IPS-11a (cell line): ENCODE data around the gene LPCAT1.

Source experiments
- H3K4me3 ChIP-seq: one replicate; pipeline ENCODE4 v1.5.1; 2013; ENCODE audit warnings: low read depth, low read length, control low read depth

The LPCAT1 gene

DNA sequence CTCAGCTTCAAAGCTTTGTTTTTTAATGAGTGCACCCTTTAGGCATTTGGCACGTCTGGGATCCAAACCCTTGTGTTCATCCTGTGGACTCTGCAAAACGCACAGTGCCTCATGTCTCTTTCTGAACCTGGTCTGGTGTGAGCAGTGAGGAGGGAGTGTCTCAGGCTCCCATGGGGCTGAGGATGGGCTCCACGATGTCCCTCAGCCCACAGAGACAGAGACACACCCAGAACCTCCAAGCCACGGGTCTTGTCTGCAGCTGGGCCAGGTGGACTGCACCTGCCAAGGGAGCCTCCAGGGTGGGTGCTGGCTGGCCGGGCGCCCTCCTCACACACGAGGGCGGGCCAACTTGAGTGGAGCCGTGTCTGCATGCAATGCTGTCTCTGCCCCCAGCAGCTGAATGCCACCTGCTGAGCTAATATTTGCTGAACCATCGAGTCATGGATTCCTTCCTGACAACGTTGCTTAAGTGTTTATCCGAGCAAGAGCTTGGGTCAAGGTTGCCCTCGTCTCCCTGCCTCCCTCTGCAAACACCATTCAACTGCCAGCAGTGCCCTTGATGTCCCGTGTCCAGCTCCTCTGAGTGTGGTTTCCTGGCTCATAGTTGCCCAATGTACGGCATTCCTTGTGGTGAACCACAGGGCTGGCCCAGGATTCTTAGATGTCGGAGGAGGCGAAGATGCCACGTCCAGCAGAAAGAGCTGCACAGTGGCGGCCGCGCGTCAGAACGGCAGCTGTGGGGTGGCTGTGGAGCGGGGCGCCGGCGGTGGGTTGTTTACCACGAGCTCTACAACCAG is 31.4 kb upstream of the LPCAT1 start:
- no peak overlapping the region for H3K4me3 ChIP-seq

DNA sequence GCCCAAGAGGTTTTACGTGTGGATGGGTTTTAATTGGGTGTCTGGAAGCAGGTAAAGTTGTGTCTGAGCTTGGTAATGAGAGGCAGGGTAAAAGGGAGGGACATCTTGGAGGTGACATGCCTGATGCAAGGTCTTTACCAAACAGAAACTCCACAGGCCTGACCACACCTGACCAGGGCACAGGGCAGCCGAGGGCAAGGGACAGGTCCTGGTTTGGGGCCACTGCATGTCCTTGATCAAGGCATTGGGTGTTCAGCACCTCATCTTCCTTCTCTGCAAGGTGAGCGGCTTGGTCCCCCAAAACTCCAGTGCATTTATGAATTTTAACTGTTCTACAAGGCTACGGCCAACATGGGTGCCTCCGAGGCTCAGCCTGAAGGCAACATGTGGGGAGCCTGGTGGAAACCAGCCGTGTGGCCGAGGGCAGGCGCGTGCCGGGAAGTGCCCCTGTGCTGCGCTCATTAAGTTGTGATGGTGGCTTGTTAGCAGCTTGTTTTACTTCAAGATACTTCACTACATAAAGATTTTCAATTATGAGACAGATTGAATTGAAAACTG is 30.7 kb upstream of the LPCAT1 start:
- H3K4me3 ChIP-seq = no peak overlapping the region

GRCh38 chr5:1553539-1554409 is 30.0 kb upstream of the LPCAT1 start:
- no peak overlapping the region for H3K4me3 ChIP-seq

DNA sequence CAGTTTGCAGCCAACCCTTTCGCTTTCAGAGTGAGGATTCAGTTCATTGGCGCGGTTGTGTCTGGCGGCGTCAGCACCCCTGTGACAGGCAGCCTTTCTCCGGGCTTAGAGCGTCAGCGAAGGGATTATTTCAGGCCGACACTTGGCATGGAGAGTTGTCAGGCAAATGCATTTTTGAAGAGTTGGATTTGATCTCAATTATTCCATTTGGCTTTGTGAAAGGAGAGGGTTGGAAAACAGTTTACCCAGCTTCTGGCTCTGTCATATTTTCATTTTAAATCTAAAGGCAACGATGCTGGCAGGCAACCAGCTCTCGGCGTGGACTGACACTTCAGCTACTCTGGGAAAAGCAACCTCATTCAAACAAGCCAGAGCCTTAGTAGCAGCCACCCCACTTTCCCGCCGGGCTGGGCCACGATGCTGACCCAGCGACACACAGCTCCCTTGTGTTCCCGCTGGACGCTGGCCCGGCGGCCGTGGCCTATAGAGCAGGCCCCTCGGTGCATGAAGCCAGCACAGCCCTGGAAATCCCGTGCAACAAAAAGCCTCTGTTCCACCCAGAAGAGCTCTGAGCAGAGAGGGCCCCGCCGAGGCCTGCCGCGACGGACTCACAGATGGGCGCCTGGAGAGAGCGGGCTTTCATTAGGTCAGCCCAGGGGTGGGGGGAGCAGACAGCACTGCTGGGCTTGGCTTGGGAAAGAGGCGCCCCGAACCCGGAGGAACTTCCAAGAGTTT is 28.9 kb upstream of the LPCAT1 start:
- H3K4me3 ChIP-seq = no peak overlapping the region

DNA sequence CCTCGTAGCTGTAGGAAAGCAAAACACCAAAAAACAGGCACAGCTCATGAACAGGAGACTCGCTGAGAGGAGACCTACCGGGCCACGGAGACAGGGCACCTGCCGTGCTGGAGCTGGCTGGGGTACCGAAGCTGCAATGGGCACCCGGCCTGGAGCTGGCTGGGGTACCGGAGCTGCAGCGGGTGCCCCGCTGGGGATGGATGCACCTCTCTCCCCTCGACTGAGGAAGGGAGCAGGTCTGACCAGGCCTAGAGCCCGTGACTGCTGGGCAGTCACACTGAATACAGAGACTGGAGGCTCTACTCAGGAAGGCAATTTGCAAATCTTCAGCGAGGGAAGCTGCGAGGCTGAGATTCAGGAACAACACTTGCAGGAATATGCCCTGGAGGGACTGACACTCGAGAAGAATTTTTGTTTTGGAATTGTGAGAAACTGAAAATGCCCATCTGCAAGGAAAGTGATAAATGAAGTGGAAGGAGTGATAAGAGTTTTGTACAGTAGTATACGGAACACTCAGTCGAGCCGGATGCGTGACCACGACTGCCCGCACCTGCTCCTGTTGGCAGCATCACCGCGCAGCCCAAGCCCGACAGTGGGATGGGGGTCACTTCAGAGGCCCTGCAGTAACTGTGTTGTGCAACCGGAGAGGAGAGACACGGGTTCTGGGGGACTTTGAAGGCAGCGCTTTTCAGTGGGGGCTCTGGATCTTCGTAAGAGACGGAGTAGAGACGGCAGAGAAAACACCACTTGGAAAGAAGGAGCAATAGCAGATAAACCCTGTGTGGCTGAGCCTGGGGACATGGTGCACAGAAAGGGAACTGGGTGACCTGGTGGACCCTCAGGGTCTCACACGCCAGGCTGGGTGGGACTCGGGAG is 27.9 kb upstream of the LPCAT1 start:
- no peak overlapping the region for H3K4me3 ChIP-seq

DNA sequence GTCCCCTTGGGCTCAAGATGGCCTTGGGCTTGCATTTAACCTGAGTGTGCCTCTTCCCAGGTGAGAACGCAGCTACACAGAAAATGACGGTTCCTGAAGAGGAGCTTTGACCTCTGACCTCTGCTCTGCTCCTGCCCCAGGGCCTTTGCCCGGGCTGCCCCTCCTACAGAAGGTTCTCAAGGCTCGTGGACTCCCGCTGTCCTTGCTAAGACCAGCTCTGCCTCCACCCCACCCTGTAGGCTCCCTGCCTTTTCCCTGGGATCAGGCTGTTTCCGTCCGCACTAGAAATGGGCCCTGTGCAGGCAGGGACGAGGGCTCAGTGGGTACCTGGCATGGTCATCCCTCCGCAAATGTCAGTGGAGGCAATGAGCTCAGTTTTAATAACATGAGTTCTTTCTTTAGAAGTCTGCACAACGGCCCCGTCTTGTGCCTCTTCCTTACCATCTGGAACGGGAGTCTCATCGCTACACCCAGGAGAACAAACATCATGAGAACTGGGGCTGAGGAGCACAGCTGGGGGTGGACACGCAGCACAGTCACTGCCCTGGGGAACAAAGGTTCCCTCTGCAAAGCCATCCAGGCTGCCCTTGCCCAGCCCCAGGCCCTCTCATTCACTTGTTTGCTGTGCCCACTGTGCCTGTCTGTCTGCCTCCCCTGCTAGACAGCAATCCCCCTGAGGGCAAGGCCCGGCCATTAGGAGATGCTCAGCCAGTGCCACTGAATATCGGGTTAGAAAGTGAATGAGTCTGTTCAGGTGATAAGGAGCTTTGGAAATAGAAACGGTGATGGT is 26.7 kb upstream of the LPCAT1 start:
- no peak overlapping the region for H3K4me3 ChIP-seq

DNA sequence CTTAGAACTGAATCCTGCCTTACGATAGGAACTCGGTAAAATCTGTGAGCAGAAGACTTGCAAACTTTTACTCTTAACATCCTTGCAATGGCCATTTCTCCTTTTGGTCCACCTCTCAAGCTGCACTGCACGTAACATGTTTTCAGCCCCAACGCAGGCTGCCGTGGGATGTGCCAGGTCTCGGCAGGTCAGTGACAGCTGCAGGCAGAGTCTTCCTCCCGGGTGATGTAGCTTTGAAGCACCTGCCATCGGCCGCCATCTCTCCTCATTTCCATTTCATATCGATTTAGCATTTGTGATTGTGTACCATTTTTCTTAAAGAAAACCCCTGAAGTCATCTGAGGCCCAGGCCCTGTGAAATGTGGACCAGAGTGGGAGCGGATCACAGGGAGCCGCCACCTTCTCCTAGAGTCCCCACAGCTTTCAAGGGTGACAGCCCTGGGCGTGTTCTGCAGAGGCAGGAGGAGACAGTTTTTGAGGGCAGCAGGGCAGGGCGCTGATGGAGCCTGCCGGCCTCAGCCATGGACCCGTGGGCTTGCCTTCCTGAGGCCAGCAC is 25.8 kb upstream of the LPCAT1 start:
- no peak overlapping the region for H3K4me3 ChIP-seq

DNA sequence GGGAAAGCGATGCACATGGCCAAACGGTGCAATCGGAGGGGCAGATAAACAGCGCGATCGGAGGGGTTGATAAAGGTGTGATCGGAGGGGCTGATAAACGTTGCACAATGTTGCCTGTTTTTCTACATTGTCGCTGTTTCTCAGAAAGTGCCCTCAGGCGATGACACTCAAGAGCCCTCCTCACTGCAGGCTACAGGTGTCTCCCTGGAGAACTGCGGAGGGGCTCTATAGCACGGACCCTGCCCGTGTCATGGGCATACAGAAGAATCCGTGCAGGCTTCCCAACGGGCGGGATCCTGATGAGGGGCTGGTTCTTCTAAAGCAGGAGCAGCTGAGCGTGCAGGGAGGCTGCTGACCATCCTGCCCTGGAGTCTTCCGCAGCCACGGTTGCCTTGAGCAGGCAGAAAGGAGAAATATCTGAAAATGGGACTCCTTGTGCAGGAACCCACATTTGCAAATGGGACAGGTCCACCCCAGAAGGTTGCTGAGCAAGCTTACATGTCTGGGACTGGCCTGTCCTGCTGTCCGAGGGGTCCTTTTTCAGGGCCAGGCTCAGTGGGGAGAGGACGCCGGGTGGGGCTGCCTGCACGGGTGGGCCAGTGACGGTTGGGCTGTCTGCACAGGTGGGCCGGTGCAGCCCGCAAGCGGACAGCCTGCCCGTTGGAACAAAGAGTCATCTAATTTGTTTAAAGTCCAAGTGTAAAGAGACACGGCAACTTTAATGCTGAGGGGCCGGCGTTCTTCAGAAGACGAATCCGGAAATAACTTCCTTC is 25.1 kb upstream of the LPCAT1 start:
- no peak overlapping the region for H3K4me3 ChIP-seq

GRCh38 chr5:1547655-1548054 is 23.9 kb upstream of the LPCAT1 start:
- H3K4me3 ChIP-seq = no peak overlapping the region

DNA sequence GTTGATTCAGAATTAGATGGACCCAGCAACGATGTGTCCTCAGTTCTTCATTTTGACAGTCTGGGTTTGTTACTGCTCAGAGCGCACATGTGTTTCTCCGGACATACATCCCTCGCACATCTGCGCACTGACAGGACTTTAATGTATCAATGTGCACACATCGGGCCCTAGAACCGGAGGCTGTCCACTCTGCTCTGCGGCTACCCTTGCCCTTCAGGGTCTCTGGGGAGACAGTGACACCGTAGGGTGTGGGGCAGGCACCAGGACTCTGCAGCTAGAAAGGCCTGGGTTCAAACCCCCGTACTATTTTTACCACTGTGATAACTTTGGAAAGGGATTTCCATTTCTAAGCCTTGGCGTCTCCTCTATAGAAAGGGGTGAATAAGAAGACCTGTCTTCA is 23.5 kb upstream of the LPCAT1 start:
- H3K4me3 ChIP-seq = no peak overlapping the region

- no peak overlapping the region for H3K4me3 ChIP-seq
Observed at GRCh38 chr5:1546556-1546955, 22.8 kb upstream of the LPCAT1 start.

DNA sequence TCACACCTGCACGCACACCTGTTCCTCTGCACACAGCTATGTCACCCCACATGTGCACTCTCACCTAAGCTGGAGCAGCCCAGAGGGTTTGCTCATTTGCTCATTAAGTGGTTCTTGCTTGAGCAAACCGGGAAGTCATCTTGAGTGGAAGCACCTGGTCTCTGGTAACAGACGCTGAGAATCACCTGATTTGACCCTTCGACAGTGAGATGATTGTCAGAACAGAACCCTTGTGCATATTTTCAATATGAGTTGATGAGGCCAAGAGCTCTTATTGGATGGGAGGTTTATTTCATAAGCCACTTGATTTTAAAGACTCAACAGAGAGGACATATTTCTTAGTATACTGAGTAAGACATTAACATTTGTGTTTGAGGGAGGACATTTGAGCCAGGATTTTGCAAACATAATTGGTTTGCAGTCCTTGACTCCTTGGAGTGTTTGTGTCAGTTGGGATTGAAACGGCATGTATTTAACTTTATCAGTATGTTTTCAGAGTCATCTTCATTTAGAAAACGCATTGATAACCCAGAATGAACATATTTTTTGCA is 22.1 kb upstream of the LPCAT1 start:
- H3K4me3 ChIP-seq = no peak overlapping the region

- H3K4me3 ChIP-seq = no peak overlapping the region
Observed at GRCh38 chr5:1545126-1545804, 21.5 kb upstream of the LPCAT1 start.

GRCh38 chr5:1544294-1544961 is 20.7 kb upstream of the LPCAT1 start:
- H3K4me3 ChIP-seq = no peak overlapping the region

DNA sequence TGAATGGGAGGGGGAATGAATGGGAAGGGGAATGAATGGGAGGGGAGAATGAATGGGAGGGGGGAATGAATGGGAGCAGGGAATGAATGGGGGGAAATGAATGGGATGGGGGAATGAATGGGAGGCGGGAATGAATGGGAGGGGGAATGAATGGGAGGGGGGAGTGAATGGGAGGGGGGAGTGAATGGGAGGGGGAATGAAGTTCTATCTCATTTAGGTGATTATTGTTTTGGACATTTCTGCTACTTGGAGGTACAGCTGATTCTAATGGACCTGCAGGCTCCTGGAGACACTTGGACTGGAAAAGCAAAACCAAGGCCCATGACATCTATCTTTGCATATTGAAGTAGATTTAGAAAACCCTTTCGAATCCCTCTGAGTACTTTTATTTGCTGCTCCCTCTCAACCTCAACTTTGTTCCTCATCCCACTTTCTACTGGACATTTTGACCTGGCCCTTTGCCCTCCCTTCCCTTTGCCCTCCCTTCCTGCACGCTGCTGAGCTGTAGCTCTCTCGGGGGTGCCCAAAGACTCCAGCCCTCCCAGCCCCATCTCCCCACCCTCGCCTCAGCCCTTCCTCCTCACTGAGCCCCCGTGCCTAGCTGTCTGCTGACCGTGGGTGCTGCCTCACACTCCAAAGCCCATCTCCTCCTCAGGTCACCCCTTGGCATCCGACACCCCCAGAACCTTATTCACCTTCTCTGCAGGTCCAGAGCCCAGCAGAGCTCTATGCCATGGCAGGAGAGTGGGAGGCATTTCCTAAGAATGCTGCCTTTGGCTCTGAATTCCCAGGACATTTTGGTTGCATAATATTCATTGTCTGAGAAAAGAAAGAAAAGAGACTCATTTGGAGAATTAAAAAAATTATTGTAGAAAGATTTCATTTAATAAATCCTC is 19.9 kb upstream of the LPCAT1 start:
- no peak overlapping the region for H3K4me3 ChIP-seq

DNA sequence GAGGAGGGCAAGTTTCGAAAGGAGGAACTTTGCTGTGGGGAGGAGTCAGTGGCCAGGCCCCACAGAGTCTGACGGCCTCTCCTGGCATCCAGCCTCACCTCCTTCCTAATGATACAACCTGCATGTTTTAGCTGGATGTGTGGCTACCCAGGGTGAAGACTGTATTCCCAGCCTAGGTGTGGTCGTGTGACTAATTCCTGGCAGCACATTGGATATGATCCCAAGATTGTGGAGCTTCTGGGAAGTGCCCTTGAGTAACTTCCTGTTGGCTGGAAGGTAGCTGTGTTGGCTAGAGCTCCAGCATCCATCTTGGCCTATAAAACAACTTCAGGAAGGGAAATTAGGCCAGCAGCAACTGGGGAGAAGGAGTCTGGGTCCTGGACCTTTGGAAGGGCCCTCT is 19.0 kb upstream of the LPCAT1 start:
- no peak overlapping the region for H3K4me3 ChIP-seq
